Activated naive CD4-positive, alpha-beta T cell treated with anti-CD3 and anti-CD28 coated beads for 36 hours (primary cell): ENCODE results near the gene EFEMP2. TPM values are rescaled to one million over a fixed set of nuclear protein-coding genes. Genes with fewer than 3 reads are reported as not detected.

Experiments
- CTCF ChIA-PET: fragments of 350-600 bp; sonication (Branson Sonifier 250); formaldehyde crosslinking; loops from one replicate; lab custom pipeline; 2021; ENCODE audit warnings: antibody characterized with exemption; lab: Charles Lee
- DNase-seq: peaks from one replicate; pipeline ENCODE4 v3.0.0-alpha.2; 2020
- H3K27ac Mint-ChIP-seq: one replicate; pipeline ENCODE4 v1.8.0; 2021; ENCODE audit warnings: mild to moderate bottlenecking, mixed read lengths
- H3K27me3 Mint-ChIP-seq: one replicate; pipeline ENCODE4 v1.8.0; 2021; ENCODE audit warnings: low read depth, mixed read lengths
- H3K36me3 Mint-ChIP-seq: one replicate; pipeline ENCODE4 v1.8.0; 2021; ENCODE audit warnings: low read depth, mixed read lengths
- H3K4me1 Mint-ChIP-seq: one replicate; pipeline ENCODE4 v1.8.0; 2021; ENCODE audit warnings: low read depth, mixed read lengths
- H3K4me3 Mint-ChIP-seq: one replicate; pipeline ENCODE4 v1.8.0; 2021; ENCODE audit warnings: mild to moderate bottlenecking, moderate library complexity, mixed read lengths
- H3K9me3 Mint-ChIP-seq: one replicate; pipeline ENCODE4 v1.8.0; 2021; ENCODE audit warnings: mixed read lengths
- intact Hi-C: fragments of 100-400 bp; cut with micrococcal nuclease; formaldehyde crosslinking; loops from one replicate; pipeline ENCODE4 v1.15.1; 2023
- total RNA-seq, 2 experiments: library from RNA; stranded (reverse); gene quantifications; one replicate each; pipeline ENCODE4 v1.2.3, GENCODE V29; 2021

Gene EFEMP2
- total RNA-seq, 2 experiments from 2014 or later: 10.1 to 11.5 TPM

DNA sequence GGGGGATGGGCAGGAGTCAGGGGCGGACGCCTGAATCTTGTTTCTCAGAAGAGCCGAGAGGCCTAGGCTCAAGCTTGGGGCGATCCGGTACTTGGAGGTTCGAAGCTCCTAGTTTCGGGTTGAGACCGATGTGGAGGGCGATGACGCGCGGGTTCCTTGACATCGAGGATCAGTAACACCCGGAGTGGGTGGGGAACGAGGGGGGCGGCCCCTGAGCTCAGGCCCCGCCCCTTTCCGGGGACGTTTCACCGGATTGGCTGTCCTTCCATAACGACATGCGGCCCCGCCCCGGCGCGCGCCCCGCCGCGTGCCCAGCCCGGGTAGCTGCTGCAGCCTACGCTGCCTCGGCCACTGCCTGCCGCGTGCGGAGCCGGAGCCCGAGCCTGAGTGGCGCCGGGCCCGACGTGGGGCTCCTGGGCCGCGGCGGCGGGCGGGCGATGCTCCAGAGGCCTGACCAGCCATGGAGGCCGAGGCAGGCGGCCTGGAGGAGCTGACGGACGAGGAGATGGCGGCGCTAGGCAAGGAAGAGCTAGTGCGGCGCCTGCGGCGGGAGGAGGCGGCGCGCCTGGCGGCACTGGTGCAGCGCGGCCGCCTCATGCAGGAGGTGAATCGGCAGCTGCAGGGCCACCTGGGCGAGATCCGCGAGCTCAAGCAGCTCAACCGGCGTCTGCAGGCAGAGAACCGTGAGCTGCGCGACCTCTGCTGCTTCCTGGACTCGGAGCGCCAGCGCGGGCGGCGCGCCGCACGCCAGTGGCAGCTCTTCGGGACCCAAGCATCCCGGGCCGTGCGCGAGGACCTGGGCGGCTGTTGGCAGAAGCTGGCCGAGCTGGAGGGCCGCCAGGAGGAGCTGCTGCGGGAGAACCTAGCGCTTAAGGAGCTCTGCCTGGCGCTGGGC lies 18.0 kb upstream of the EFEMP2 start, which contains the start of gene CCDC85B:
Gene CCDC85B, plus strand, starts transcription at position 350 of the 895 bp plus-strand sequence. Its CDS starts 111 bp downstream, at position 461.
- DNase-seq: peak; percentile 99
- Mint-ChIP-seq H3K9me3 (no peaks in the 10 kb centered on the region), H3K27me3 (no peaks in the 10 kb centered on the region), H3K4me1 (peaks cover 66% of the 10 kb centered on the region), H3K36me3 (peaks cover 29% of the 10 kb centered on the region), H3K4me3 (peak within 1 kb of the TSS; percentile 97), H3K27ac (peak within 1 kb of the TSS; percentile 95)
- CTCF ChIA-PET: interaction anchor here (0.6 to 14.7 kb wide), 21 partner anchors 7 to 245 kb away, joined by 3 to 178 read pairs (median 5); partner anchors contain the start of genes CFL1, FOSL1 and MUS81
- intact Hi-C loops: loop anchor here (1.0 to 10.0 kb wide), 7 partner anchors 29 to 378 kb away; partner anchors contain the start of genes C11orf68, DRAP1, PACS1 and RAB1B

DNA sequence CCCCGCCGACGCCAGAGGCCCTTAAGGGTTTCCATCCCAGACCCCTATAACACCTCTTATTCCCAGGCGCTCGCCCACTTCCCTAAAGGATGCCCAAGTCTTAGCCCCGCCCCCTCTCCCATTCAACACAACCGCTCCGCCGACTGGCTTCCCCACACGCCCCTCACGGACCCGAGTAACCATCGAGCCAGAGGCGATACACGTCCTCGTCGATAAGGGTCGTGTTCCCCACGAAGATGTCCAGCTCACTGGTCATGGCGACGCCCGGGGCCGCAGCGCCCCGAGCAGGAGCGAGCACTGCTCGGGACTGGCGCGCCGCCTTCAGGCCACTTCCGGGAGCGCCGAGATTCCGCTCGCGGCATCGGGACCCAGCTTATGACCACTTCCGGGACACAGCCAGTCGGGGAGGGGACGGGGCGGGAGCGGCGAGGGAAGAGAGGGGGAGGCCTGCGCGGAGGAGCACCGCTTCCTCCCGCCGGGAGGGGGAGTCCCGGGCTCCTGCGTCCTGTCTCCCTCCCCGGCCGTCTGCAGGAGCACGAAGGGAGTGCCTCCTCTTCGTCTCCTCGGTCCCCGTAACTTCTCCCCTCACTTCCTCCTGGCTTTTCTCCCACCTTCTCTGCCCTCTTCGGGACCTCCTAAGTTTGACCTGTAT lies 15.7 kb upstream of the EFEMP2 start, which contains the start of gene FIBP:
Gene FIBP, minus strand, starts transcription at position 309 of the 652 bp plus-strand sequence. Its CDS starts 53 bp downstream, at position 256.
- DNase-seq: peak; percentile 99
- H3K4me3 Mint-ChIP-seq: peak within 1 kb of the TSS; percentile 97
- peaks cover 62% of the 10 kb centered on the region for H3K4me1 Mint-ChIP-seq
- peak within 1 kb of the TSS; percentile 95 for H3K27ac Mint-ChIP-seq
- CTCF ChIA-PET: interaction anchor here (0.7 to 14.7 kb wide), 25 partner anchors 9 to 223 kb away, joined by 3 to 178 read pairs (median 5); partner anchors contain the start of genes CFL1, EFEMP2, FOSL1 and MUS81
- H3K36me3 Mint-ChIP-seq: peaks cover 37% of the 10 kb centered on the region
- no peaks in the 10 kb centered on the region for H3K9me3 Mint-ChIP-seq
- intact Hi-C loops: loop anchor here (1.0 to 2.0 kb wide), 5 partner anchors 12 to 177 kb away; partner anchors contain the start of genes AP5B1, CFL1, EFEMP2 and FOSL1
- H3K27me3 Mint-ChIP-seq: no peaks in the 10 kb centered on the region

DNA sequence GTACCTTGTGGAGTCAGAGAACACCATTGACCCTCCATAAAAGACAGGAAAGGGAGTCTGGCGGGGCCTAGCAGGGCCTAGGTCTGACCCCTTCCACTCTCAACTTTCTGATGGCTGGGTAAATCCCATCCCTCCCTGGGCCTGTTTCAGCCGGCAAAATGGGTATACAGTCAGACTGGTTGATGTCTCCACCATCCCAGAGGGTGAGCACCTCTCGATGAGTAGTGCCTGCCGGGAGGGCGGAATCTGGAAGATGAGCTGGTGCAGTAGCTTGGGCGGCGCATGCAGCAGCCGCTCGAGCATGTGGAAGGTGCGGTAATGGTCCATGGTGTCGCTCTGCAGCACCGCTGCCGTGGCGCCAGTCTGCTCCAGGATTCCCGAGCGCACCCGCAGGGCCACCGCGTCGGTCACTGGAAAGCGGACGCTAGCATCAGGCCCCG lies 15.1 kb upstream of the EFEMP2 start:
- no peaks in the 10 kb centered on the region for H3K27me3 Mint-ChIP-seq
- no peaks in the 10 kb centered on the region for H3K9me3 Mint-ChIP-seq
- peak overlapping the region; percentile 95 for H3K27ac Mint-ChIP-seq
- intact Hi-C loops: loop anchor here (1.0 to 2.0 kb wide), 5 partner anchors 13 to 177 kb away; partner anchors contain the start of genes AP5B1, CFL1, EFEMP2 and FOSL1
- peak; percentile 50 for DNase-seq
- CTCF ChIA-PET: interaction anchor here (0.6 to 14.7 kb wide), 29 partner anchors 9 to 222 kb away, joined by 3 to 178 read pairs (median 5); partner anchors contain the start of genes BANF1, CFL1, EFEMP2 and EIF1AD
- peaks cover 57% of the 10 kb centered on the region for H3K4me1 Mint-ChIP-seq
- H3K36me3 Mint-ChIP-seq: peaks cover 39% of the 10 kb centered on the region
- peak overlapping the region; percentile 97 for H3K4me3 Mint-ChIP-seq

DNA sequence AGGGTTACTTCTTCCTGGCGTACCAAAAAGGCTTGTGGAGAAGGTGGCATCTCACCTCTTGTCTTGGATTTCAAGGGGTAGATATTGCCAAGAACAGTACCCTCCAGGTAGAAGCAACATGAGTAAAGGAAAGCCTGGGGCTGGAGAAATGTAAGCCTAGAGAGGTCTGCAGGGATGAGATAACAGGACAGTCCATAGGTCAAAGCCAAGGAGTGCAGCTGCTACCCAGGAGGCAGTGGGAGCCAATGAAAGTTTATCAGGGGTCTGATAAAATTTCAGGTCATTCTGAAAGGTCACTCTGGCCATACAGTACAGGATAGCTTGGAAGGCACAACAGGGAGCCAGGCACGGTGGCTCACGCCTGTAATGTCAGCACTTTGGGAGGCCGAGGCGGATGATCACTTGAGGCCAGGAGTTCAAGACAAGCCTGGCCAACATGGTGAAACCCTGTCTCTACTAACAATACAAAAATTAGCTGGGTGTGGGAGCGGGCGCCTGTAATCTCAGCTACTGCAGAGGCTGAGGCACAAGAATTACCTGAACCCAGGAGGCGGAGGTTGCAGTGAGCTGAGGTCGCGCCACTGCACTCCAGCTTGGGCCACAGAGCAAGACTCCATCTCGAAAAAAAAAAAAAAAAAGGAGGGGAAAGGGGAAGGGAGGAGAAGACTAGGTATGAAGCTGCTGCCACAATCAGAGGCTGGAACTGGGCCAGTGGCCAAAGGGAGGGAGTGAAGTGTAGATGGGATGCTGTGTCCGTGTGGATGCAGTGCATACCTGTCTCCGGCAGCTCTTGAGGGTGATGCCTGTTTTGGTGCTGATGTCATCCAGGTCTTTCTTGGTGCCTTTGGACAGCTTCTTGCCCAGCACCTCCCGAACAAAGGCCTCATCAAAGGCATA lies 14.5 kb upstream of the EFEMP2 start:
- Mint-ChIP-seq H3K36me3 (peaks cover 33% of the 10 kb centered on the region), H3K4me1 (peaks cover 52% of the 10 kb centered on the region), H3K27me3 (no peaks in the 10 kb centered on the region), H3K4me3 (peak overlapping the region; percentile 97), H3K27ac (peak overlapping the region; percentile 95), H3K9me3 (no peaks in the 10 kb centered on the region)
- CTCF ChIA-PET: interaction anchor here (0.6 to 14.7 kb wide), 23 partner anchors 9 to 520 kb away, joined by 3 to 178 read pairs (median 5); partner anchors contain the start of genes BANF1, CFL1, EFEMP2 and EIF1AD
- no peak for DNase-seq
- intact Hi-C loops: no loop called here

DNA sequence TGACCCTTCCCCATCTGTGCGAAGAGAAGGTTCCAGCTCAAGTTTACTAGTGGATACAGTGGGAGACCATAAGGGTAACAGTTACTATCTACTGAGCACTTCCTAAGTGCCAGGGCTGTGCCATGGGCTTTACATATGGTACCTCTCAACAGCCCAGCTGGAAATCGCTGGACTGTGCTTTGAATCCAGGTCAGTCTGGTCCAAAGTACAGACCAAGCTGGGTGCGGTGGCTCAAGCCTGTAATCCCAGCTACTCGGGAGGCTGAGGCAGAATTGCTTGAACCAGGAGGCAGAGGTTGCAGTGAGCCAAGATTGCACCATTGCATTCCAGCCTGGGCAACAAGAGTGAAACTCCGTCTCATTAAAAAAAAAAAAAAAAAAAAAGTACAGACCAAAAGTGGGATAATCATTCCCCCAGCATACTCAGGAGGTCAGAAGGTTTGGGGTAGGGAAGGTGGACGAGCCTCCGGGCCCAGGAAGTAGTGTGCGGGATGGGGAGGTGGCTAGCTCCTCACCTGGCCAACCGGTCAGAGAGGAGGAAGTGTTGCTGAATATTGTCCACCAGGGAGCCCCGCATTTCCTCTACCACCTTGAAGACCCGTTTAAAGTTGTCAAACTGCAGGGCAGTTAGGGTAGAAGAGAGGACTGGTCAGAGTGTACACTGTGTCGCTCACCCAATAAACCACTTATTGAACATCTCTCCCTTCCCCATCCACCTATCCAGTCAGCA lies 13.4 kb upstream of the EFEMP2 start:
- Mint-ChIP-seq H3K4me1 (peaks cover 57% of the 10 kb centered on the region), H3K27me3 (no peaks in the 10 kb centered on the region), H3K36me3 (peaks cover 29% of the 10 kb centered on the region), H3K27ac (no peak overlapping the region), H3K9me3 (no peaks in the 10 kb centered on the region), H3K4me3 (peak overlapping the region; percentile 97)
- CTCF ChIA-PET: interaction anchor here (0.7 to 14.7 kb wide), 26 partner anchors 8 to 174 kb away, joined by 3 to 178 read pairs (median 8); partner anchors contain the start of genes CFL1, EFEMP2, MUS81 and SNX32
- no peak for DNase-seq
- intact Hi-C loops: loop anchor here (2.0 kb wide), 1 partner anchor 25 kb away; no protein-coding TSS in a partner anchor

DNA sequence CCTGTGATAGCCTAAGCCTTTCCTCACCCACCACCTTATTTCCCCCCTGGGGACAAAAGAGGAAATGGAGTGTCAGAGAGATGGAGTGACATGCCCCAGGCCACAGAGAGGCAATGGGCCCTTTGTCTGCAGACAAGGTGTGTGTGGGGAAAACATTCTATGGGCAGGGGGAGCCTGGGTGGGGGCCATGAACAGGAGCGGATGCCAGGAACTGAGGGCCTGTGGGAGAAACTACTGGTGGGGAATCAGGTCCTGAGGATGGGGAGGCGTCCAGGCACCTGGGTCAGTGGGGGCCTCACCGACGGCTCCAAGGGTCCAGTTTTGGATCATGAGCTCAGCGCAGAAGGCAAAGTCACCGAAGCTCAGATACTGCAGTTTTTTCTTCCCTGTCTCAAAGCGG lies 12.6 kb upstream of the EFEMP2 start:
- no peaks in the 10 kb centered on the region for H3K9me3 Mint-ChIP-seq
- peaks cover 63% of the 10 kb centered on the region for H3K4me1 Mint-ChIP-seq
- CTCF ChIA-PET: interaction anchor here (0.6 to 14.7 kb wide), 41 partner anchors 10 to 404 kb away, joined by 3 to 178 read pairs (median 6); partner anchors contain the start of genes CFL1, EFEMP2, MUS81 and SART1
- no peak overlapping the region for H3K27ac Mint-ChIP-seq
- H3K27me3 Mint-ChIP-seq: no peaks in the 10 kb centered on the region
- intact Hi-C loops: loop anchor here (2.0 kb wide), 1 partner anchor 26 kb away; no protein-coding TSS in a partner anchor
- H3K4me3 Mint-ChIP-seq: no peak overlapping the region
- peaks cover 29% of the 10 kb centered on the region for H3K36me3 Mint-ChIP-seq
- no peak for DNase-seq

DNA sequence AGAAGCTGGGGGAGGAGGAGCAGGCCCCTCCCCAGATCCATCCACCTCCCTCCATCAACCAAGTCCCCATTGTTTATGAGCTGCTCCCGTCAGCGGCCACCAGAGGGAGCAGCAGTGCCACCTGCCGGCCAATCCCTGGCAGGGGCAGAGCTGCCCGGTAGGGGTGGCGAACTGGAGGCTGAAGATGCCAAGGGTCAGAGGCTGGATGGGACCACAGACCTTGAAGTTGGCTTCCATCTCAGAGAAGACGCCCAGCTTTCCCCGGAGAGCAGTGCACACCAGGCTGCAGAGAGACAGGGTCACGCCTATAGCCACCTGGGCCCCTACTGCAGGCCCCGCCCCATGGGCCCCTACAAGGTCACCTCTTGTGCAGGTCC lies 12.1 kb upstream of the EFEMP2 start:
- Mint-ChIP-seq H3K4me1 (peaks cover 63% of the 10 kb centered on the region), H3K4me3 (no peak overlapping the region)
- intact Hi-C loops: loop anchor here (1.0 to 2.0 kb wide), 2 partner anchors 26 to 105 kb away; no protein-coding TSS in a partner anchor

DNA sequence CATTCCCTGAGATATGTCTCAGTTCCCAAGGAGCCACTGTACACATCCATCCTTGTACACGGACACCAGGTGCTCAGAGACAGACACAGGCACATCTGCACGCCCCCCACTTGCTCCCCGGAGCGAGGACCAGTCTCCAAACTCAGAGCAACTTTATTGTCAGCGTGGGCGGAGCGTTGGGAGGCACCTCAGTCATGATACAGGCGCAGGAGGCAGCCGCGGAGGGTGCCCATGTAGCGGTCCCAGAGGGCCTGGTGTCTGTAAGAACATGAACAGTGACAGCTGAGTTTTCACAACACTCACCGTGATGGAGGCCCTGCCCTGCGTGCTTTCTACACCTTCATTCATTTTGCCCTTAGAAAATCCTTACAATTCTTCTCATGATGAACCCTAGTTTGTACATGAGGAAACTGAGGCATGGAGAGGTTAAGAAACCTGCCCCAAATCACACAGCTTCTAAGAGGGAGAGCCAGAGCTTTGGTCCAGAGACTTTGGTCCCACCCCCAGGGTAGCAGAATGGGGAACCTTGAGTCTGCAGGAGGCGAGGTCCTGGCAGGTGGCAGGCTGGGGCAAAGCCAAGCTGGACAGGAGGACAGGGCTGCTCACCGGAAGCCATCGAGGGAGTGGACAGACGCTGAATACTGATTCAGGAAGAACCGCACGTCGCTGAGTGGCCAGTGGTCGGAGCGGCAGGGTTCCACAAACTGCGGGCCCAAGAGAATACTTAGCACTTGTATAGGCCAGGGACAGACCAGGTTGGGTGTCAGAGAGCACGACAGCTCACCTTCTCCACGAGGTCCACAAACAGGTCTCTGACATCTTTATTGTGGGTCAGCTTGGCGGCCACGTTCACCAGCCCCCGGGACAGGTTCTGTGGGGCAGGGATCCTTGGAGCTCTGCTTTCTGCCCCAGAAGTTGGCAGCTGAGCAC lies 11.5 kb upstream of the EFEMP2 start:
- no peak overlapping the region for H3K4me3 Mint-ChIP-seq
- H3K27me3 Mint-ChIP-seq: no peaks in the 10 kb centered on the region
- peaks cover 29% of the 10 kb centered on the region for H3K36me3 Mint-ChIP-seq

More for the DNA sequence above, 12.1 kb upstream of the EFEMP2 start:
- Mint-ChIP-seq H3K27me3 (no peaks in the 10 kb centered on the region), H3K36me3 (peaks cover 29% of the 10 kb centered on the region), H3K27ac (peak overlapping the region; percentile 80), H3K9me3 (no peaks in the 10 kb centered on the region)
- DNase-seq: peak; percentile 86
- CTCF ChIA-PET: interaction anchor here (0.6 to 14.7 kb wide), 47 partner anchors 11 to 1102 kb away, joined by 3 to 178 read pairs (median 5); partner anchors contain the start of genes CFL1, EFEMP2, MUS81 and SART1

DNA sequence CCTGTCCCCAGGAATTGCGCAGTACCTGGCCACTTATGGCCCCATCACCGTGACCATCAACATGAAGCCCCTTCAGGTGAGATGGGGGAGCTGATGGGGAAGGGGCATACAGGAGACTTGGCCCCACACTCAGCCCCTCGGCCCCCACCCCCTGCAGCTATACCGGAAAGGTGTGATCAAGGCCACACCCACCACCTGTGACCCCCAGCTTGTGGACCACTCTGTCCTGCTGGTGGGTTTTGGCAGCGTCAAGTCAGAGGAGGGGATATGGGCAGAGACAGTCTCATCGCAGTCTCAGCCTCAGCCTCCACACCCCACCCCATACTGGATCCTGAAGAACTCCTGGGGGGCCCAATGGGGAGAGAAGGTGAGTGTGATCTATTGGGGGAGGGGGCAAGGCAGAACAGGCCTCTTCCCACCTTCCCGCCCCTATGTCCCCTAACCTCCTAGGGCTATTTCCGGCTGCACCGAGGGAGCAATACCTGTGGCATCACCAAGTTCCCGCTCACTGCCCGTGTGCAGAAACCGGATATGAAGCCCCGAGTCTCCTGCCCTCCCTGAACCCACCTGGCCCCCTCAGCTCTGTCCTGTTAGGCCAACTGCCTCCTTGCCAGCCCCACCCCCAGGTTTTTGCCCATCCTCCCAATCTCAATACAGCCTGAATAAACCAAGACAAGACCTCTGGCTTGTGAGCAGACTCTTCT lies 10.6 kb upstream of the EFEMP2 start:
- H3K9me3 Mint-ChIP-seq: no peaks in the 10 kb centered on the region
- peaks cover 27% of the 10 kb centered on the region for H3K36me3 Mint-ChIP-seq
- H3K4me3 Mint-ChIP-seq: no peak overlapping the region
- no peaks in the 10 kb centered on the region for H3K27me3 Mint-ChIP-seq
- DNase-seq: no peak
- H3K4me1 Mint-ChIP-seq: peaks cover 64% of the 10 kb centered on the region
- CTCF ChIA-PET: interaction anchor here (0.7 to 14.7 kb wide), 13 partner anchors 12 to 112 kb away, joined by 3 to 178 read pairs (median 10); partner anchors contain the start of genes CFL1, EFEMP2 and MUS81
- H3K27ac Mint-ChIP-seq: no peak overlapping the region
- intact Hi-C loops: no loop called here

More for the DNA sequence above, 11.5 kb upstream of the EFEMP2 start:
- peaks cover 63% of the 10 kb centered on the region for H3K4me1 Mint-ChIP-seq
- intact Hi-C loops: loop anchor here (1.0 to 2.0 kb wide), 2 partner anchors 27 to 105 kb away; no protein-coding TSS in a partner anchor
- H3K9me3 Mint-ChIP-seq: no peaks in the 10 kb centered on the region
- peak overlapping the region; percentile 80 for H3K27ac Mint-ChIP-seq
- CTCF ChIA-PET: interaction anchor here (0.6 to 14.7 kb wide), 43 partner anchors 10 to 1101 kb away, joined by 3 to 178 read pairs (median 5); partner anchors contain the start of genes CFL1, EFEMP2, MUS81 and SART1
- DNase-seq: no peak
